ENCODE measurements around the gene CPSF4. TPM values are rescaled to one million over a fixed set of nuclear protein-coding genes. Genes with fewer than 3 reads are reported as not detected.

CPSF4 gene
- total RNA-seq, 1 donor from 2014 or later, result 54.5 TPM

GRCh38 chr7:99455874-99456273 is 17.1 kb downstream of the CPSF4 start:
- DNase-seq (ENCODE audit: low read depth), result no peak
- FAIRE-seq, result peak; percentile 13
- peaks cover 41% of the 10 kb centered on the region for H3K36me3 ChIP-seq (ENCODE audit: control insufficient read depth, insufficient read depth, low read length)
- TF ChIP-seq CTCF (IDR thresholded peaks at IDR 0.05; ENCODE audit: insufficient read depth, low read length, severe bottlenecking), result no peak
- no peaks in the 10 kb centered on the region for H3K27me3 ChIP-seq (ENCODE audit: control insufficient read depth, insufficient read depth, low read length)
- no peak overlapping the region for H3K4me3 ChIP-seq (ENCODE audit: low read depth, low read length)

- no peak for FAIRE-seq
- H3K36me3 ChIP-seq (ENCODE audit: control insufficient read depth, insufficient read depth, low read length), result peaks cover 38% of the 10 kb centered on the region
- TF ChIP-seq CTCF (IDR thresholded peaks at IDR 0.05; ENCODE audit: insufficient read depth, low read length, severe bottlenecking), result no peak
- no peaks in the 10 kb centered on the region for H3K27me3 ChIP-seq (ENCODE audit: control insufficient read depth, insufficient read depth, low read length)
- no peak overlapping the region for H3K4me3 ChIP-seq (ENCODE audit: low read depth, low read length)
- DNase-seq (ENCODE audit: low read depth), result no peak
These were observed 17.5 kb downstream of the CPSF4 start for GRCh38 chr7:99456288-99456687.

GRCh38 chr7:99457050-99457649 is 18.4 kb downstream of the CPSF4 start:
- no peak overlapping the region for H3K4me3 ChIP-seq (ENCODE audit: low read depth, low read length)
- no peak for DNase-seq (ENCODE audit: low read depth)
- no peak for TF ChIP-seq CTCF (IDR thresholded peaks at IDR 0.05; ENCODE audit: insufficient read depth, low read length, severe bottlenecking)
- peaks cover 35% of the 10 kb centered on the region for H3K36me3 ChIP-seq (ENCODE audit: control insufficient read depth, insufficient read depth, low read length)
- no peak for FAIRE-seq
- H3K27me3 ChIP-seq (ENCODE audit: control insufficient read depth, insufficient read depth, low read length), result no peaks in the 10 kb centered on the region

DNA sequence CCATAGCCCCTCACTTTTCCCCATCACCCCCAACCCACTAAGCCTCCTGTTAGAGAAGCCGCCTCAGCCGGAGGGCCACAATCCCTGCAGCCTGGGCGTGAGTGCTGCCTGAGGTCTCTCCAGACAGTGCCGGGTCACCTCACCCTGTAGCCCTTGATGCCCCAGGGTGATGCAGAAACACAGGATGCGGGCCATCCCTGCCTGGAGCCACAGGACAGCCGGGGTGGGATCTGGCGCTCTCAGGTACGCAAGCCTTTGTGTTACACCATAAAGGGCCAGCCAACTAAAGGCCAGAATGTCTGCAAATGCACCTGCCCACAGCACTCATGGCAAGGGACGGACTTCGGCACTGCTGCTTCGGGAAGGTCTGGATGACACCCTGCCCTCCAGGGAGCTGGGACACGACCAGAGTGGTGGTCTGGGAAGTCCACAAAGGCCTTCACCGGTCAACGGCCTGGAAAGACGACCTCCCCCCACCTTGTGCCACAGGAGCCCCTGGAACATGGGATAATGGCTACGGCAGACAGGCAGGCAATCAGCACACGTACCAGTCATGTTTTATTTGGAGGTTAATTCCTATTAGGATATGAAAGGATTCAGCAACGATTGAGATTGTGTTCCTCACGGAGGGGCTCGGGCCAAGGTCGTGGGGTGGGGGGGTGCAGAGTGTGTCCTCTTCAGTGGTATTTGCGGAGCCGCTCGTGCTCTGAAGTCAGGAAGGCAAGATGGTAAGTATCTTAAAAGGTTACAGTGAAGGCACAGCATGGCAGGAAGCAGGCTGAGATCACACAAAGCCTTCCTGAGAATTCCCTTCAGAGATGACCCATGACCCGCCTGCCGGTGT is 19.1 kb downstream of the CPSF4 start:
- no peak for FAIRE-seq

GRCh38 chr7:99459087-99459486 is 20.3 kb downstream of the CPSF4 start:
- H3K27me3 ChIP-seq (ENCODE audit: control insufficient read depth, insufficient read depth, low read length), result no peaks in the 10 kb centered on the region
- FAIRE-seq (no peak), DNase-seq (ENCODE audit: low read depth) (peak; percentile 20)
- peaks cover 29% of the 10 kb centered on the region for H3K36me3 ChIP-seq (ENCODE audit: control insufficient read depth, insufficient read depth, low read length)
- peak; percentile 46 for TF ChIP-seq CTCF (IDR thresholded peaks at IDR 0.05; ENCODE audit: insufficient read depth, low read length, severe bottlenecking)
- H3K4me3 ChIP-seq (ENCODE audit: low read depth, low read length), result no peak overlapping the region

More for the DNA sequence above, 19.1 kb downstream of the CPSF4 start:
- H3K27me3 ChIP-seq (ENCODE audit: control insufficient read depth, insufficient read depth, low read length), result no peaks in the 10 kb centered on the region
- H3K4me3 ChIP-seq (ENCODE audit: low read depth, low read length), result no peak overlapping the region
- TF ChIP-seq CTCF (IDR thresholded peaks at IDR 0.05; ENCODE audit: insufficient read depth, low read length, severe bottlenecking), result no peak
- DNase-seq (ENCODE audit: low read depth), result no peak
- peaks cover 33% of the 10 kb centered on the region for H3K36me3 ChIP-seq (ENCODE audit: control insufficient read depth, insufficient read depth, low read length)

Data from bronchial epithelial cell (primary cell).